Daoy (cell line): ENCODE results near the gene RPL27. TPM values are rescaled to one million over a fixed set of nuclear protein-coding genes. Genes with fewer than 3 reads are reported as not detected.
A peak's percentile ranks its signal among the peaks of the same experiment; 100 is the strongest.
"Not testable (repeated sequence)": the region's sequence is repeated elsewhere in the genome, so short reads cannot be mapped to it uniquely, and the experiment has no call there.

Source experiments
- DNase-seq: peaks from one replicate; pipeline ENCODE4 v3.0.0-alpha.2; 2015; ENCODE audit warnings: low read depth
- total RNA-seq: library from RNA; depleted of rRNA; stranded (reverse); fragments of >200 nt; shearing (Covaris generic); gene quantifications from 2 replicates; pipeline ENCODE4 v1.2.3, GENCODE V29; 2014; rRNA removed

Gene RPL27
- 1,016 and 1,106 TPM in 2 replicates for total RNA-seq

- DNase-seq = peak; percentile 98
These were observed at the start of gene RPL27 for GRCh38 chr17:42997984-42998938. RPL27 (plus strand) TSS chr17:42998419; CDS start chr17:42998751, 332 bp downstream.

GRCh38 chr17:42950044-42950783, 48.0 kb upstream of the RPL27 start:
- DNase-seq = no peak

- no peak for DNase-seq
These were observed 44.5 kb upstream of the RPL27 start for GRCh38 chr17:42953669-42954068.

GRCh38 chr17:42964161-42964932, 33.9 kb upstream of the RPL27 start, which contains the start of gene AARSD1:
AARSD1 (minus strand) TSS chr17:42964454; CDS start chr17:42964440, 14 bp downstream.
- peak; percentile 92 for DNase-seq

- no peak for DNase-seq
These were observed 30.3 kb upstream of the RPL27 start for GRCh38 chr17:42967925-42968324.

- DNase-seq = no peak
These were observed 29.1 kb upstream of the RPL27 start for GRCh38 chr17:42969001-42969581.

GRCh38 chr17:42971589-42971988, 26.6 kb upstream of the RPL27 start:
- no peak for DNase-seq

GRCh38 chr17:42973323-42973722, 24.9 kb upstream of the RPL27 start:
- not testable (repeated sequence) for DNase-seq

- DNase-seq = no peak
These were observed 23.0 kb upstream of the RPL27 start for GRCh38 chr17:42975265-42975664.

GRCh38 chr17:42975701-42976100, 22.5 kb upstream of the RPL27 start:
- not testable (repeated sequence) for DNase-seq

- peak; percentile 64 for DNase-seq
These were observed 18.5 kb upstream of the RPL27 start, which contains the start of gene PTGES3L for GRCh38 chr17:42979511-42980273. PTGES3L (minus strand) TSS chr17:42980080; CDS start chr17:42980053, 27 bp downstream.

- peak; percentile 92 for DNase-seq
These were observed 17.9 kb upstream of the RPL27 start, which contains the start of gene RUNDC1 for GRCh38 chr17:42980274-42980765. RUNDC1 (plus strand) TSS chr17:42980565; CDS start chr17:42980577, 12 bp downstream.

- DNase-seq = peak; percentile 63
These were observed 17.3 kb upstream of the RPL27 start for GRCh38 chr17:42980766-42981397.

- no peak for DNase-seq
These were observed 16.0 kb upstream of the RPL27 start for GRCh38 chr17:42982266-42982665.

- DNase-seq = no peak
These were observed 13.0 kb upstream of the RPL27 start for GRCh38 chr17:42985225-42985624.

- DNase-seq = no peak
These were observed 9.1 kb upstream of the RPL27 start for GRCh38 chr17:42989141-42989540.

GRCh38 chr17:42989726-42990652, 8.2 kb upstream of the RPL27 start:
- no peak for DNase-seq

GRCh38 chr17:42991471-42991870, 6.7 kb upstream of the RPL27 start:
- no peak for DNase-seq
